ENCODE data around the gene NF1. TPM values are rescaled to one million over a fixed set of nuclear protein-coding genes. Genes with fewer than 3 reads are reported as not detected.
"Not testable (repeated sequence)": the region's sequence is repeated elsewhere in the genome, so short reads cannot be mapped to it uniquely, and the experiment has no call there.

The NF1 gene
- total RNA-seq, 5 donors from 2014 or later (not counting 1 experiment from before 2014, with no cell fraction given) = 30.8 to 32.6 (median 31.8) TPM

GRCh38 chr17:31100840-31101459 is 6.2 kb downstream of the NF1 start:
- Histone ChIP-seq H3K36me3 (ENCODE audit: control insufficient read depth in 2 of 2, extremely low read depth in 1 of 2, insufficient read depth in 1 of 2, low read length in 1 of 2) (no peaks in the 10 kb centered on the region), H3K4me3 (ENCODE audit: control insufficient read depth in 1 of 2, extremely low read depth in 1 of 2, low read length in 1 of 2) (no peak overlapping the region), H3K27ac (ENCODE audit: low read length) (no peak overlapping the region), H3K9me3 (no peaks in the 10 kb centered on the region), H3K4me1 (ENCODE audit: control insufficient read depth in 1 of 2, extremely low read depth in 1 of 2, insufficient read depth in 2 of 2, low read length in 2 of 2) (peaks cover 0 to 5% of the 10 kb centered on the region in 2 experiments), H3K27me3 (replicated peaks in 1 of 2; ENCODE audit: control insufficient read depth in 2 of 2, extremely low read depth in 1 of 2, insufficient read depth in 2 of 2, low read length in 1 of 2) (no peaks in the 10 kb centered on the region)
- no peaks in the 10 kb centered on the region for H3K9me3 Mint-ChIP-seq
- ChIA-PET CTCF (no interaction called here), POLR2A (interaction anchor here in 1 of 2 donors (0.7 kb wide), 1 partner anchor 15 kb away, joined by 3 read pairs; no protein-coding TSS in a partner anchor)
- WGBS (ENCODE audit: insufficient coverage) = 100% methylated on average over 1 of the region's 8 CpGs
- H3K27ac Mint-ChIP-seq = no peak overlapping the region
- H3K4me1 Mint-ChIP-seq = peaks cover 6 to 8% (median 7%) of the 10 kb centered on the region in 3 donors
- DNase-seq (no peak), ATAC-seq (replicated peaks in 1 of 4) (no peak)
- H3K36me3 Mint-ChIP-seq = no peaks in the 10 kb centered on the region
- no peak overlapping the region for H3K4me3 Mint-ChIP-seq
- H3K27me3 Mint-ChIP-seq = no peaks in the 10 kb centered on the region

- ATAC-seq (replicated peaks in 1 of 4) = no peak
- no peak overlapping the region for H3K27ac ChIP-seq (ENCODE audit: low read length)
- DNase-seq = no peak
- H3K4me1 Mint-ChIP-seq = no peaks in the 10 kb centered on the region
- no peaks in the 10 kb centered on the region for H3K27me3 Mint-ChIP-seq
- H3K4me1 ChIP-seq (ENCODE audit: control insufficient read depth in 1 of 2, extremely low read depth in 1 of 2, insufficient read depth in 2 of 2, low read length in 2 of 2) = no peaks in the 10 kb centered on the region
- ChIA-PET CTCF (no interaction called here), POLR2A (interaction anchor here in 1 of 2 donors (0.7 kb wide), 1 partner anchor 16 kb away, joined by 3 read pairs; no protein-coding TSS in a partner anchor)
- H3K4me3 Mint-ChIP-seq = no peak overlapping the region
- H3K9me3 Mint-ChIP-seq = no peaks in the 10 kb centered on the region
- no peaks in the 10 kb centered on the region for H3K9me3 ChIP-seq
- H3K27ac Mint-ChIP-seq = no peak overlapping the region
- H3K27me3 ChIP-seq (replicated peaks in 1 of 2; ENCODE audit: control insufficient read depth in 2 of 2, extremely low read depth in 1 of 2, insufficient read depth in 2 of 2, low read length in 1 of 2) = no peaks in the 10 kb centered on the region
- H3K36me3 Mint-ChIP-seq = no peaks in the 10 kb centered on the region
- no peak overlapping the region for H3K4me3 ChIP-seq (ENCODE audit: control insufficient read depth in 1 of 2, extremely low read depth in 1 of 2, low read length in 1 of 2)
- no peaks in the 10 kb centered on the region for H3K36me3 ChIP-seq (ENCODE audit: control insufficient read depth in 2 of 2, extremely low read depth in 1 of 2, insufficient read depth in 1 of 2, low read length in 1 of 2)
These were observed 7.2 kb downstream of the NF1 start for GRCh38 chr17:31101943-31102342.

- no peak overlapping the region for H3K27ac Mint-ChIP-seq
These were observed 11.2 kb downstream of the NF1 start for GRCh38 chr17:31105991-31106390.

GRCh38 chr17:31111183-31111582 is 16.4 kb downstream of the NF1 start:
- ATAC-seq (replicated peaks in 1 of 4) (no peak), DNase-seq (no peak)
- Mint-ChIP-seq H3K4me1 (peaks cover 0 to 3% (median 3%) of the 10 kb centered on the region in 3 donors), H3K9me3 (no peaks in the 10 kb centered on the region), H3K36me3 (peaks cover 9% of the 10 kb centered on the region), H3K4me3 (no peak overlapping the region), H3K27ac (no peak overlapping the region), H3K27me3 (no peaks in the 10 kb centered on the region)
- no CpG with 5 or more reads among the region's 2 CpGs for WGBS (ENCODE audit: insufficient coverage)
- H3K4me1 ChIP-seq (ENCODE audit: control insufficient read depth in 1 of 2, extremely low read depth in 1 of 2, insufficient read depth in 2 of 2, low read length in 2 of 2) = no peaks in the 10 kb centered on the region
- ChIA-PET POLR2A (no interaction called here), CTCF (no interaction called here)
- H3K27ac ChIP-seq (ENCODE audit: low read length) = no peak overlapping the region
- H3K36me3 ChIP-seq (ENCODE audit: control insufficient read depth in 2 of 2, extremely low read depth in 1 of 2, insufficient read depth in 1 of 2, low read length in 1 of 2) = no peaks in the 10 kb centered on the region
- no peaks in the 10 kb centered on the region for H3K27me3 ChIP-seq (replicated peaks in 1 of 2; ENCODE audit: control insufficient read depth in 2 of 2, extremely low read depth in 1 of 2, insufficient read depth in 2 of 2, low read length in 1 of 2)
- H3K9me3 ChIP-seq = no peaks in the 10 kb centered on the region
- no peak overlapping the region for H3K4me3 ChIP-seq (ENCODE audit: control insufficient read depth in 1 of 2, extremely low read depth in 1 of 2, low read length in 1 of 2)

More at GRCh38 chr17:31105991-31106390, 11.2 kb downstream of the NF1 start:
- no peaks in the 10 kb centered on the region for H3K9me3 ChIP-seq
- DNase-seq (no peak), ATAC-seq (replicated peaks in 1 of 4) (no peak)
- no peak overlapping the region for H3K4me3 ChIP-seq (ENCODE audit: control insufficient read depth in 1 of 2, extremely low read depth in 1 of 2, low read length in 1 of 2)
- Mint-ChIP-seq H3K36me3 (no peaks in the 10 kb centered on the region), H3K9me3 (no peaks in the 10 kb centered on the region), H3K4me1 (no peaks in the 10 kb centered on the region), H3K27me3 (no peaks in the 10 kb centered on the region), H3K4me3 (no peak overlapping the region)
- no CpG with 5 or more reads among the region's 1 CpG for WGBS (ENCODE audit: insufficient coverage)
- no peaks in the 10 kb centered on the region for H3K36me3 ChIP-seq (ENCODE audit: control insufficient read depth in 2 of 2, extremely low read depth in 1 of 2, insufficient read depth in 1 of 2, low read length in 1 of 2)
- H3K27ac ChIP-seq (ENCODE audit: low read length) = no peak overlapping the region
- ChIA-PET CTCF (no interaction called here), POLR2A (no interaction called here)
- H3K27me3 ChIP-seq (replicated peaks in 1 of 2; ENCODE audit: control insufficient read depth in 2 of 2, extremely low read depth in 1 of 2, insufficient read depth in 2 of 2, low read length in 1 of 2) = no peaks in the 10 kb centered on the region
- no peaks in the 10 kb centered on the region for H3K4me1 ChIP-seq (ENCODE audit: control insufficient read depth in 1 of 2, extremely low read depth in 1 of 2, insufficient read depth in 2 of 2, low read length in 2 of 2)

GRCh38 chr17:31112001-31112661 is 17.4 kb downstream of the NF1 start:
- peaks cover 9% of the 10 kb centered on the region for H3K36me3 Mint-ChIP-seq
- H3K27ac Mint-ChIP-seq = no peak overlapping the region
- Histone ChIP-seq H3K4me1 (ENCODE audit: control insufficient read depth in 1 of 2, extremely low read depth in 1 of 2, insufficient read depth in 2 of 2, low read length in 2 of 2) (no peaks in the 10 kb centered on the region), H3K27ac (ENCODE audit: low read length) (no peak overlapping the region), H3K4me3 (ENCODE audit: control insufficient read depth in 1 of 2, extremely low read depth in 1 of 2, low read length in 1 of 2) (no peak overlapping the region), H3K9me3 (no peaks in the 10 kb centered on the region), H3K27me3 (replicated peaks in 1 of 2; ENCODE audit: control insufficient read depth in 2 of 2, extremely low read depth in 1 of 2, insufficient read depth in 2 of 2, low read length in 1 of 2) (no peaks in the 10 kb centered on the region), H3K36me3 (ENCODE audit: control insufficient read depth in 2 of 2, extremely low read depth in 1 of 2, insufficient read depth in 1 of 2, low read length in 1 of 2) (no peaks in the 10 kb centered on the region)
- H3K4me3 Mint-ChIP-seq = no peak overlapping the region
- ChIA-PET POLR2A (interaction anchor here in 1 of 2 donors (0.5 kb wide), 1 partner anchor 1013 kb away, joined by 3 read pairs; no protein-coding TSS in a partner anchor), CTCF (interaction anchor here in 1 of 2 donors (0.6 kb wide), 1 partner anchor 713 kb away, joined by 3 read pairs; no protein-coding TSS in a partner anchor)
- H3K27me3 Mint-ChIP-seq = no peaks in the 10 kb centered on the region
- DNase-seq = no peak
- H3K4me1 Mint-ChIP-seq = peaks cover 0 to 3% (median 3%) of the 10 kb centered on the region in 3 donors
- H3K9me3 Mint-ChIP-seq = no peaks in the 10 kb centered on the region
- ATAC-seq (replicated peaks in 1 of 4) = no peak
- WGBS (ENCODE audit: insufficient coverage) = no CpG with 5 or more reads among the region's 1 CpG

- H3K4me1 ChIP-seq (ENCODE audit: control insufficient read depth in 1 of 2, extremely low read depth in 1 of 2, insufficient read depth in 2 of 2, low read length in 2 of 2); H3K4me1 Mint-ChIP-seq; ATAC-seq (replicated peaks in 1 of 4); H3K36me3 ChIP-seq (ENCODE audit: control insufficient read depth in 2 of 2, extremely low read depth in 1 of 2, insufficient read depth in 1 of 2, low read length in 1 of 2); DNase-seq; H3K27me3 ChIP-seq (replicated peaks in 1 of 2; ENCODE audit: control insufficient read depth in 2 of 2, extremely low read depth in 1 of 2, insufficient read depth in 2 of 2, low read length in 1 of 2); H3K4me3 Mint-ChIP-seq; H3K36me3 Mint-ChIP-seq; H3K27me3 Mint-ChIP-seq; H3K27ac ChIP-seq (ENCODE audit: low read length); H3K27ac Mint-ChIP-seq; H3K4me3 ChIP-seq (ENCODE audit: control insufficient read depth in 1 of 2, extremely low read depth in 1 of 2, low read length in 1 of 2); H3K9me3 Mint-ChIP-seq; H3K9me3 ChIP-seq: not testable (repeated sequence)
- 87% methylated on average over 7 of the region's 7 CpGs for WGBS (ENCODE audit: insufficient coverage)
- POLR2A ChIA-PET = interaction anchor here in 1 of 2 donors (0.5 kb wide), 1 partner anchor 19 kb away, joined by 5 read pairs; no protein-coding TSS in a partner anchor
- CTCF ChIA-PET = interaction anchor here in 1 of 2 donors (0.6 kb wide), 1 partner anchor 1893 kb away, joined by 6 read pairs; no protein-coding TSS in a partner anchor
These were observed 18.6 kb downstream of the NF1 start for GRCh38 chr17:31113368-31113767.
